ENCODE results near the gene ATP2C1.
A peak's percentile ranks its signal among the peaks of the same experiment; 100 is the strongest.

ATP2C1 gene

GRCh38 chr3:131053043-131053859 is 159.4 kb downstream of the ATP2C1 start:
- H3K4me3 ChIP-seq (ENCODE audit: low read depth, low read length), result no peak overlapping the region
- TF ChIP-seq CTCF (IDR thresholded peaks at IDR 0.05; ENCODE audit: low read depth, low read length, missing control alignments), result peak; percentile 34
- peak; percentile 23 for DNase-seq (ENCODE audit: low read depth)
- in situ Hi-C loops (cut with HindIII; ENCODE audit: low sequenced_read_pairs), result loop anchor here (25.0 kb wide), 1 partner anchor 984 kb away; the partner anchor contains the start of gene CPNE4
